OCI-LY7 (cell line): ENCODE data around the gene RASGRP3. TPM values are rescaled to one million over a fixed set of nuclear protein-coding genes. Genes with fewer than 3 reads are reported as not detected.
A peak's percentile ranks its signal among the peaks of the same experiment; 100 is the strongest.

Experiments
- BruUV-seq: library from RNA; stranded (reverse); fragments of 400-500 nt; replicated peaks from 2 replicates; lab custom pipeline; 2021; lab: Mats Ljungman, UMichigan
- CTCF ChIA-PET: fragments of 300-600 bp; sonication (Branson Sonifier 250); formaldehyde crosslinking; loops from one replicate; lab custom pipeline; 2022; ENCODE audit warnings: antibody characterized with exemption; ENCODE audit not compliant: unreplicated experiment; lab: Charles Lee
- POLR2A ChIA-PET: fragments of 300-600 bp; sonication (Branson Sonifier 250); formaldehyde crosslinking; loops from one replicate; lab custom pipeline; 2022; ENCODE audit warnings: antibody characterized with exemption; lab: Charles Lee
- DNase-seq: peaks from one replicate; pipeline ENCODE4 v3.0.0-alpha.2; 2015; ENCODE audit warnings: low spot score
- H2AFZ ChIP-seq: fragments of 200-600 bp; sonication (generic), shearing (Covaris generic); 2 replicates; pipeline ENCODE4 v1.6.1; 2014; ENCODE audit warnings: mild to moderate bottlenecking, antibody characterized with exemption, low read length, moderate library complexity
- H3K27ac ChIP-seq: fragments of 200-600 bp; sonication (generic); 2 replicates; pipeline ENCODE4 v1.5.1; 2014; ENCODE audit warnings: mixed run types, low read depth, mild to moderate bottlenecking, moderate library complexity, low read length, inconsistent platforms; ENCODE audit not compliant: poor library complexity, severe bottlenecking
- H3K36me3 ChIP-seq: fragments of 200-600 bp; sonication (generic); 2 replicates; pipeline ENCODE4 v1.6.1; 2014; ENCODE audit warnings: mild to moderate bottlenecking, antibody characterized with exemption, low read length, moderate library complexity, mixed read lengths; ENCODE audit not compliant: insufficient read depth
- H3K4me1 ChIP-seq: fragments of 200-600 bp; sonication (generic); 2 replicates; pipeline ENCODE4 v1.5.1; 2014; ENCODE audit warnings: mild to moderate bottlenecking, low read length; ENCODE audit not compliant: insufficient read depth, poor library complexity, severe bottlenecking
- H3K4me2 ChIP-seq: fragments of 200-600 bp; sonication (generic); 2 replicates; pipeline ENCODE4 v1.6.1; 2014; ENCODE audit warnings: mild to moderate bottlenecking, low read length
- H3K4me3 ChIP-seq: fragments of 200-600 bp; sonication (generic); 2 replicates; pipeline ENCODE4 v1.5.1; 2014; ENCODE audit warnings: mild to moderate bottlenecking, low read depth, low read length; ENCODE audit not compliant: poor library complexity, severe bottlenecking
- H3K79me2 ChIP-seq: fragments of 200-600 bp; sonication (generic); 2 replicates; pipeline ENCODE4 v1.6.1; 2016; ENCODE audit warnings: low read depth, mild to moderate bottlenecking, low read length, moderate library complexity, mixed read lengths; ENCODE audit not compliant: insufficient read depth
- H3K9me2 ChIP-seq: fragments of 200-600 bp; sonication (generic); 2 replicates; pipeline ENCODE4 v1.6.1; 2016; ENCODE audit warnings: mild to moderate bottlenecking, low read length, mixed read lengths; ENCODE audit not compliant: insufficient read depth
- H3K9me3 ChIP-seq: fragments of 200-600 bp; sonication (generic); 2 replicates; pipeline ENCODE4 v1.6.1; 2014; ENCODE audit warnings: mild to moderate bottlenecking, mixed run types, low read length, mixed read lengths
- H4K20me1 ChIP-seq: fragments of 200-600 bp; sonication (generic); 2 replicates; pipeline ENCODE4 v1.6.1; 2014; ENCODE audit warnings: mild to moderate bottlenecking, antibody characterized with exemption, low read length, moderate library complexity, mixed read lengths; ENCODE audit not compliant: insufficient read depth
- CTCF ChIP-seq: fragments of 200-600 bp; sonication (generic); conservative IDR thresholded peaks from 2 replicates; pipeline ENCODE4 v1.5.1; 2014; ENCODE audit warnings: mild to moderate bottlenecking, antibody characterized with exemption, low read length, moderate library complexity, mixed read lengths
- EZH2phosphoT487 ChIP-seq: fragments of 200-600 bp; sonication (generic); IDR thresholded peaks from 2 replicates; pipeline ENCODE4 v1.6.1; 2018; ENCODE audit warnings: low read depth, borderline replicate concordance, mild to moderate bottlenecking, mixed run types, antibody characterized with exemption, low read length, moderate library complexity, mixed read lengths
- intact Hi-C: fragments of 100-400 bp; cut with micrococcal nuclease; formaldehyde crosslinking; loops from one replicate; pipeline ENCODE4 v1.10.0; 2022; ENCODE audit not compliant: unreplicated experiment
- total RNA-seq, 2 experiments: library from RNA; depleted of rRNA in 1 of 2; stranded (reverse); fragments of >200 nt in 1 of 2; shearing (Covaris generic) in 1 of 2; gene quantifications; 2 replicates each; pipeline ENCODE4 v1.2.3, GENCODE V29; 2014 to 2022

The RASGRP3 gene
- total RNA-seq, 2 experiments from 2014 or later = 5.1 to 8.7 TPM

GRCh38 chr2:33532146-33532545, 55.7 kb downstream of the RASGRP3 start:
- intact Hi-C loops = no loop called here
- CTCF ChIA-PET = interaction anchor here (0.5 kb wide), 1 partner anchor 66 kb away, joined by 3 read pairs; no protein-coding TSS in a partner anchor
- no peaks in the 10 kb centered on the region for H3K79me2 ChIP-seq
- no peak overlapping the region for H3K27ac ChIP-seq
- H3K4me2 ChIP-seq = no peak overlapping the region
- H4K20me1 ChIP-seq = no peaks in the 10 kb centered on the region
- H2AFZ ChIP-seq = peak overlapping the region; percentile 90; the same call in 1 of the 2 replicates
- no peak for DNase-seq
- peaks cover 50% of the 10 kb centered on the region for H3K4me1 ChIP-seq
- H3K9me3 ChIP-seq = no peaks in the 10 kb centered on the region
- H3K36me3 ChIP-seq = no peaks in the 10 kb centered on the region
- no TSS peak for BruUV-seq
- H3K9me2 ChIP-seq = no peaks in the 10 kb centered on the region
- H3K4me3 ChIP-seq = no peak overlapping the region
- POLR2A ChIA-PET = interaction anchor here (1.0 kb wide), 1 partner anchor 10 kb away, joined by 3 read pairs; no protein-coding TSS in a partner anchor
- TF ChIP-seq CTCF (no peak), EZH2phosphoT487 (no peak)

- Histone ChIP-seq H3K9me3 (no peaks in the 10 kb centered on the region), H3K4me1 (peaks cover 50% of the 10 kb centered on the region), H3K79me2 (no peaks in the 10 kb centered on the region), H4K20me1 (no peaks in the 10 kb centered on the region), H3K4me2 (no peak overlapping the region), H3K36me3 (no peaks in the 10 kb centered on the region), H3K27ac (no peak overlapping the region), H2AFZ (peak overlapping the region; percentile 44; the same call in 1 of the 2 replicates), H3K4me3 (no peak overlapping the region), H3K9me2 (no peaks in the 10 kb centered on the region)
- POLR2A ChIA-PET = interaction anchor here (1.0 kb wide), 1 partner anchor 11 kb away, joined by 3 read pairs; no protein-coding TSS in a partner anchor
- no TSS peak for BruUV-seq
- CTCF ChIA-PET = no interaction called here
- intact Hi-C loops = no loop called here
- DNase-seq = no peak
- TF ChIP-seq EZH2phosphoT487 (no peak), CTCF (no peak)
Observed at GRCh38 chr2:33532966-33533365, 56.5 kb downstream of the RASGRP3 start.

- TF ChIP-seq CTCF (no peak), EZH2phosphoT487 (no peak)
- CTCF ChIA-PET = no interaction called here
- Histone ChIP-seq H4K20me1 (no peaks in the 10 kb centered on the region), H3K4me1 (peaks cover 27% of the 10 kb centered on the region), H3K36me3 (no peaks in the 10 kb centered on the region), H3K79me2 (no peaks in the 10 kb centered on the region), H3K27ac (no peak overlapping the region), H3K9me3 (no peaks in the 10 kb centered on the region), H3K9me2 (no peaks in the 10 kb centered on the region), H3K4me3 (no peak overlapping the region), H2AFZ (no peak overlapping the region), H3K4me2 (no peak overlapping the region)
- no TSS peak for BruUV-seq
- DNase-seq = no peak
- POLR2A ChIA-PET = interaction anchor here (0.6 to 1.5 kb wide), 2 partner anchors 18 to 20 kb away, joined by 3 to 4 read pairs; no protein-coding TSS in a partner anchor
- intact Hi-C loops = no loop called here
Observed at GRCh38 chr2:33535421-33535820, 59.0 kb downstream of the RASGRP3 start.
